K562 (cell line): ENCODE data around the gene ERFL. TPM values are rescaled to one million over a fixed set of nuclear protein-coding genes. Genes with fewer than 3 reads are reported as not detected.

ENCODE experiments used
- AFF4 ChIP-seq: sonication (generic); formaldehyde crosslinking; IDR thresholded peaks from 2 replicates; pipeline ENCODE4 v1.8.0; 2023; ENCODE audit warnings: mild to moderate bottlenecking, missing genetic modification reagents
- ETV6 ChIP-seq, 3 experiments: fragments of 150-350 bp in 1 of 3; sonication (generic) in 1 of 3; formaldehyde crosslinking in 1 of 3; IDR thresholded peaks; 2 replicates each; pipeline versions ENCODE4 v1.6.1 to v1.8.0; 2014 to 2022; ENCODE audit warnings: borderline replicate concordance in 2 of 3, low read depth in 2 of 3, antibody characterized with exemption in 1 of 3, low read length in 1 of 3, mild to moderate bottlenecking in 1 of 3, missing genetic modification reagents in 1 of 3
- HDAC1 ChIP-seq, 2 experiments: fragments of 450-650 bp; IDR thresholded peaks; 2 replicates each; pipeline ENCODE4 v1.6.1; 2016 to 2017; ENCODE audit warnings: inconsistent platforms in 1 of 2, mild to moderate bottlenecking in 1 of 2, moderate library complexity in 1 of 2
- HMG20A ChIP-seq: fragments of 450-650 bp; formaldehyde crosslinking; conservative IDR thresholded peaks from 2 replicates; pipeline ENCODE4 v1.4.0; 2020; ENCODE audit warnings: mild to moderate bottlenecking, mixed read lengths
- KDM4B ChIP-seq, 2 experiments: fragments of 450-650 bp in 1 of 2; sonication (generic) in 1 of 2; IDR thresholded peaks; 2 replicates each; pipeline ENCODE4 v1.6.1; 2016 to 2017; ENCODE audit warnings: borderline replicate concordance in 2 of 2, antibody characterized with exemption in 1 of 2, low read depth in 1 of 2, mild to moderate bottlenecking in 1 of 2
- MXD1 ChIP-seq: fragments of 250-450 bp; sonication (Bioruptor Pico); IDR thresholded peaks from 2 replicates; pipeline ENCODE4 v1.8.0; 2021; ENCODE audit warnings: borderline replicate concordance, mild to moderate bottlenecking, moderate library complexity; ENCODE audit not compliant: poor library complexity, severe bottlenecking
- PML ChIP-seq: IDR thresholded peaks from 2 replicates; pipeline ENCODE4 v1.6.1; 2012; ENCODE audit warnings: low read length, inconsistent platforms
- POLR2H ChIP-seq: IDR thresholded peaks from 2 replicates; pipeline ENCODE4 v1.6.1; 2016; ENCODE audit warnings: missing genetic modification characterization, low read depth, mild to moderate bottlenecking, control low read depth, missing compliant biosample characterization, moderate library complexity
- PTBP1 ChIP-seq: fragments of 200-400 bp; formaldehyde crosslinking; IDR thresholded peaks from 2 replicates; pipeline ENCODE4 v1.6.1; 2017; ENCODE audit warnings: low read depth, low read length
- RBFOX2 ChIP-seq: fragments of 200-400 bp; formaldehyde crosslinking; IDR thresholded peaks from 2 replicates; pipeline ENCODE4 v1.6.1; 2017; ENCODE audit warnings: low read depth, mild to moderate bottlenecking, low read length, moderate library complexity
- SAFB ChIP-seq: fragments of 200-400 bp; formaldehyde crosslinking; IDR thresholded peaks from 2 replicates; pipeline ENCODE4 v1.6.1; 2017; ENCODE audit warnings: low read depth, low read length, borderline replicate concordance
- SPI1 ChIP-seq: IDR thresholded peaks from 2 replicates; pipeline ENCODE4 v1.6.1; 2011; ENCODE audit warnings: low read depth, low read length, control low read depth, borderline replicate concordance
- STAG1 ChIP-seq: sonication (generic); formaldehyde crosslinking; IDR thresholded peaks from 2 replicates; pipeline ENCODE4 v1.5.0; 2020; ENCODE audit warnings: missing genetic modification reagents, borderline replicate concordance
- ZBTB7A ChIP-seq: IDR thresholded peaks from 2 replicates; pipeline ENCODE4 v1.6.1; 2011; ENCODE audit warnings: low read depth, mild to moderate bottlenecking, low read length, moderate library complexity, borderline replicate concordance; ENCODE audit not compliant: control insufficient read depth
- ZHX1 ChIP-seq: fragments of 150-350 bp; conservative IDR thresholded peaks from 2 replicates; pipeline ENCODE4 v1.6.1; 2014; ENCODE audit warnings: low read length
- ZNF12 ChIP-seq: sonication (generic); formaldehyde crosslinking; IDR thresholded peaks from 2 replicates; pipeline ENCODE4 v1.4.0; 2020; ENCODE audit warnings: mild to moderate bottlenecking, missing genetic modification reagents
- ZNF511 ChIP-seq: sonication (generic); formaldehyde crosslinking; IDR thresholded peaks from 2 replicates; pipeline ENCODE4 v1.8.0; 2022; ENCODE audit warnings: mild to moderate bottlenecking, missing genetic modification reagents
- ZNF785 ChIP-seq: fragments of 250-450 bp; sonication (Bioruptor Pico); IDR thresholded peaks from 2 replicates; pipeline ENCODE4 v1.4.0; 2020; ENCODE audit warnings: mild to moderate bottlenecking
- polyA plus RNA-seq, 8 experiments: library from polyadenylated mRNA; depleted of rRNA in 4 of 8; stranded (reverse) in 5 of 8; unstranded in 3 of 8; fragments of >200 nt; fragmentation: Nextera tagmentation in 2 of 8; fragmentation: Illumina TruSeq in 1 of 8; extraction: Ambion mirVana in 2 of 8; extraction: Trizol in 1 of 8; gene quantifications; 2 replicates each; pipeline versions ENCODE4 v1.2.1 to v1.2.3, GENCODE V29; 2011 to 2014; ENCODE audit warnings: inconsistent platforms in 1 of 8, missing spikeins in 1 of 8
- total RNA-seq, 7 experiments: library from RNA; depleted of rRNA in 6 of 7; stranded (reverse); fragments of >200 nt in 6 of 7; fragmentation: Illumina TruSeq in 2 of 7; extraction: Trizol in 2 of 7; gene quantifications; 2 replicates each; pipeline versions ENCODE4 v1.2.1 to v1.2.3, GENCODE V29; 2011 to 2021; ENCODE audit warnings: low replicate concordance in 1 of 7

The ERFL gene
- total and polyA plus RNA-seq, 9 of the 15 experiments (the other 6 are each of a cell fraction or from before 2014, with no cell fraction given) = 0.07 to 0.75 (median 0.32) TPM; not detected in 4

- no peak for TF ChIP-seq HDAC1 (IDR thresholded peaks at IDR 0.05)
- TF ChIP-seq ZNF511 = no peak
- 0 out of 2 replicates have a peak, but pooled peaks have one; percentile 18 for TF ChIP-seq ZNF12 (CRISPR knock-in tag)
- no peak for TF ChIP-seq ETV6 (IDR thresholded peaks at IDR 0.05; ENCODE audit: borderline replicate concordance in 1 of 2, low read depth in 2 of 2, low read length in 1 of 2)
- no peak for TF ChIP-seq ETV6 (CRISPR knock-in tag; IDR thresholded peaks at IDR 0.05; ENCODE audit: borderline replicate concordance)
- no peak for TF ChIP-seq AFF4 (CRISPR knock-in tag)
- no peak for TF ChIP-seq ZNF785 (CRISPR knock-in tag)
- TF ChIP-seq POLR2H (tag) = no peak
- TF ChIP-seq ZHX1 = no peak
- TF ChIP-seq ZBTB7A = peak; percentile 12; the same call in 1 of the 2 replicates
- TF ChIP-seq RBFOX2 = no peak
- TF ChIP-seq STAG1 = no peak
- TF ChIP-seq PTBP1 = no peak
- TF ChIP-seq PML = no peak
- TF ChIP-seq SAFB = no peak
- TF ChIP-seq HMG20A (CRISPR knock-in tag) = no peak
- TF ChIP-seq MXD1 (CRISPR knock-in tag) = no peak
- no peak for TF ChIP-seq KDM4B (IDR thresholded peaks at IDR 0.05; ENCODE audit: borderline replicate concordance in 2 of 2, low read depth in 1 of 2)
- 0 out of 2 replicates have a peak, but pooled peaks have one; percentile 48 for TF ChIP-seq SPI1
Measured at GRCh38 chr19:41876847-41877832, 51.1 kb downstream of the ERFL start, which contains the start of gene CD79A (continued).
